Body of pancreas (tissue), 4 donors: ENCODE results near the gene SELENOT. TPM values are rescaled to one million over a fixed set of nuclear protein-coding genes. Genes with fewer than 3 reads are reported as not detected.

Source experiments
- ATAC-seq: fragments of 150-250 bp; one replicate; pipeline ENCODE4 v1.9.1; 2016
- DNase-seq, 4 donors: peaks; one replicate each; pipeline ENCODE4 v3.0.0-alpha.2; 2019
- H3K27ac ChIP-seq, 4 donors: fragments of 200-600 bp; sonication (generic); 1 replicate in 3 of 4; 2 replicates in 1 of 4; pipeline versions ENCODE4 v1.5.1 to v1.6.1; 2016 to 2019; ENCODE audit warnings: mild to moderate bottlenecking in 1 of 4, mixed read lengths in 1 of 4, moderate library complexity in 1 of 4
- H3K27me3 ChIP-seq, 2 donors: fragments of 200-600 bp; sonication (generic); one replicate each; pipeline ENCODE4 v1.6.0; 2016; ENCODE audit warnings: mild to moderate bottlenecking in 1 of 2
- H3K36me3 ChIP-seq, 2 donors: fragments of 200-600 bp; sonication (generic); replicated peaks in 1 of 2; 2 replicates each; pipeline ENCODE4 v1.5.1; 2016; ENCODE audit warnings: low read depth in 2 of 2; ENCODE audit not compliant: insufficient read depth in 1 of 2
- H3K4me1 ChIP-seq: fragments of 200-600 bp; sonication (generic); one replicate; pipeline ENCODE4 v1.6.0; 2016
- H3K4me3 ChIP-seq, 2 donors: fragments of 200-600 bp; sonication (generic); 1 replicate in 1 of 2; 2 replicates in 1 of 2; pipeline ENCODE4 v1.5.1; 2016 to 2019
- H3K9me3 ChIP-seq, 3 donors: fragments of 200-600 bp; sonication (generic); 1 replicate in 2 of 3; 2 replicates in 1 of 3; pipeline ENCODE4 v1.5.1; 2016
- CTCF ChIP-seq, 7 experiments: fragments of 450-650 bp in 4 of 7; fragments of 200-600 bp in 3 of 7; sonication (generic) in 3 of 7; IDR thresholded peaks; one replicate each; pipeline ENCODE4 v1.5.1; 2016 to 2019; ENCODE audit warnings: antibody characterized with exemption in 7 of 7
- POLR2A ChIP-seq, 3 donors: fragments of 450-650 bp; IDR thresholded peaks; one replicate each; pipeline ENCODE4 v1.6.1; 2016; ENCODE audit warnings: antibody characterized with exemption in 3 of 3, mild to moderate bottlenecking in 2 of 3
- WGBS, 2 donors: methylation state at CpG; one replicate each; pipeline ENCODE4 v1.1.5; 2017; 5-methylcytosine and 5-hydroxymethylcytosine counted together
- intact Hi-C: fragments of 100-400 bp; cut with DNase I; formaldehyde crosslinking; loops from one replicate; pipeline ENCODE4 v1.15.1; 2023
- total RNA-seq, 2 donors: library from RNA; depleted of rRNA; stranded (reverse); fragments of >200 nt; gene quantifications; one replicate each; pipeline ENCODE4 v1.1.0, GENCODE V29; 2016

Gene SELENOT
- total RNA-seq, 2 donors from 2014 or later: 20.2 to 21.4 TPM

- WGBS, 2 donors: 68 to 81% methylated on average over 2 of the region's 2 CpGs
Measured at GRCh38 chr3:150564243-150564642, 38.9 kb upstream of the SELENOT start.

GRCh38 chr3:150567328-150567727, 35.8 kb upstream of the SELENOT start:
- H3K27ac ChIP-seq: no peak overlapping the region
- WGBS, 2 donors: 83 to 92% methylated on average over 1 of the region's 1 CpG
- H3K4me1 ChIP-seq: no peaks in the 10 kb centered on the region
- H3K36me3 ChIP-seq: peaks cover 0 to 35% of the 10 kb centered on the region in 2 donors
- no peak overlapping the region for H3K4me3 ChIP-seq
- no peaks in the 10 kb centered on the region for H3K27me3 ChIP-seq
- ATAC-seq (no peak), DNase-seq (no peak)
- H3K9me3 ChIP-seq: no peaks in the 10 kb centered on the region
- no peak for TF ChIP-seq POLR2A (IDR thresholded peaks at IDR 0.05)
- intact Hi-C loops: no loop called here

More at GRCh38 chr3:150564243-150564642, 38.9 kb upstream of the SELENOT start:
- intact Hi-C loops: no loop called here
- H3K27ac ChIP-seq: no peak overlapping the region
- no peaks in the 10 kb centered on the region for H3K4me1 ChIP-seq
- H3K36me3 ChIP-seq: peaks cover 0 to 26% of the 10 kb centered on the region in 2 donors
- H3K4me3 ChIP-seq: no peak overlapping the region
- H3K9me3 ChIP-seq: no peaks in the 10 kb centered on the region
- DNase-seq (no peak), ATAC-seq (no peak)
- no peak for TF ChIP-seq POLR2A (IDR thresholded peaks at IDR 0.05)
- TF ChIP-seq CTCF (IDR thresholded peaks at IDR 0.05): no peak
- no peaks in the 10 kb centered on the region for H3K27me3 ChIP-seq

- DNase-seq (no peak), ATAC-seq (no peak)
- Histone ChIP-seq H3K27me3 (no peaks in the 10 kb centered on the region), H3K4me1 (no peaks in the 10 kb centered on the region), H3K27ac (no peak overlapping the region), H3K9me3 (no peaks in the 10 kb centered on the region), H3K36me3 (peaks cover 0 to 16% of the 10 kb centered on the region in 2 donors), H3K4me3 (no peak overlapping the region)
- TF ChIP-seq CTCF (IDR thresholded peaks at IDR 0.05): no peak
- TF ChIP-seq POLR2A (IDR thresholded peaks at IDR 0.05): no peak
- intact Hi-C loops: no loop called here
- 49 to 50% methylated on average over 1 of the region's 1 CpG for WGBS, 2 donors
Measured at GRCh38 chr3:150577855-150578254, 25.3 kb upstream of the SELENOT start.

GRCh38 chr3:150581174-150581573, 21.9 kb upstream of the SELENOT start:
- no peaks in the 10 kb centered on the region for H3K27me3 ChIP-seq
- H3K4me1 ChIP-seq: no peaks in the 10 kb centered on the region
- H3K4me3 ChIP-seq: no peak overlapping the region
- intact Hi-C loops: no loop called here
- peak overlapping the region in 1 of 4 donors; percentile 38 for H3K27ac ChIP-seq
- no peak for ATAC-seq
- no peaks in the 10 kb centered on the region for H3K9me3 ChIP-seq
- peaks cover 0 to 11% of the 10 kb centered on the region in 2 donors for H3K36me3 ChIP-seq
- no peak for DNase-seq
- no peak for TF ChIP-seq CTCF (IDR thresholded peaks at IDR 0.05)

- Histone ChIP-seq H3K4me1 (no peaks in the 10 kb centered on the region), H3K36me3 (peaks cover 0 to 7% of the 10 kb centered on the region in 2 donors), H3K4me3 (no peak overlapping the region), H3K27ac (no peak overlapping the region), H3K27me3 (no peaks in the 10 kb centered on the region), H3K9me3 (no peaks in the 10 kb centered on the region)
- TF ChIP-seq CTCF (IDR thresholded peaks at IDR 0.05) (no peak), POLR2A (IDR thresholded peaks at IDR 0.05) (no peak)
- intact Hi-C loops: no loop called here
- DNase-seq: no peak
- 59 to 71% methylated on average over 2 of the region's 2 CpGs for WGBS, 2 donors
- no peak for ATAC-seq
Measured at GRCh38 chr3:150582620-150583019, 20.5 kb upstream of the SELENOT start.
